GM21423 (cell line): ENCODE data around the gene AIP.
"Not testable (repeated sequence)": the region's sequence is repeated elsewhere in the genome, so short reads cannot be mapped to it uniquely, and the experiment has no call there.

ENCODE experiments used
- ATAC-seq: cut with Tn5 transposase; IDR thresholded peaks from one replicate; pipeline ENCODE4 v1.9.1; 2021; ENCODE audit warnings: mild to moderate bottlenecking, moderate library complexity; ENCODE audit not compliant: unreplicated experiment

AIP gene

GRCh38 chr11:67448220-67448609, 34.6 kb upstream of the AIP start:
- no peak for ATAC-seq

- ATAC-seq = no peak
These were observed 33.5 kb upstream of the AIP start for GRCh38 chr11:67449116-67449844.

- no peak for ATAC-seq
These were observed 31.8 kb upstream of the AIP start for GRCh38 chr11:67450796-67451657.

- ATAC-seq = no peak
These were observed 31.2 kb upstream of the AIP start for GRCh38 chr11:67451658-67451976.

- ATAC-seq = no peak
These were observed 30.5 kb upstream of the AIP start, which contains the start of gene GPR152 for GRCh38 chr11:67452141-67452952. GPR152 (minus strand) TSS chr11:67452729; CDS start chr11:67452724, 5 bp downstream.

GRCh38 chr11:67453816-67454732, 28.8 kb upstream of the AIP start:
- ATAC-seq = no peak

- ATAC-seq = no peak
These were observed 27.8 kb upstream of the AIP start, which contains the start of gene CABP4 for GRCh38 chr11:67455054-67455453. CABP4 (plus strand) TSS chr11:67455354; CDS start chr11:67455424, 70 bp downstream.

GRCh38 chr11:67456068-67456705, 26.6 kb upstream of the AIP start:
- no peak for ATAC-seq

GRCh38 chr11:67457453-67457852, 25.4 kb upstream of the AIP start:
- ATAC-seq = no peak

- no peak for ATAC-seq
These were observed 24.6 kb upstream of the AIP start for GRCh38 chr11:67458266-67458665.

GRCh38 chr11:67463186-67463585, 19.6 kb upstream of the AIP start:
- ATAC-seq = no peak

- no peak for ATAC-seq
These were observed 19.0 kb upstream of the AIP start for GRCh38 chr11:67463680-67464410.

- peak; percentile 54 for ATAC-seq
These were observed 18.2 kb upstream of the AIP start for GRCh38 chr11:67464411-67465188.

- ATAC-seq = no peak
These were observed 17.7 kb upstream of the AIP start for GRCh38 chr11:67465189-67465510.

- ATAC-seq = not testable (repeated sequence)
These were observed 17.3 kb upstream of the AIP start for GRCh38 chr11:67465530-67465929.

GRCh38 chr11:67466367-67466766, 16.5 kb upstream of the AIP start:
- ATAC-seq = no peak

GRCh38 chr11:67466962-67467771, 15.7 kb upstream of the AIP start:
- no peak for ATAC-seq

- ATAC-seq = no peak
These were observed 14.8 kb upstream of the AIP start for GRCh38 chr11:67468056-67468455.
